WTC11 (cell line): ENCODE measurements around the gene HS3ST1.

Source experiments
- ATF2 ChIP-seq: sonication (generic); formaldehyde crosslinking; IDR thresholded peaks from 2 replicates; pipeline ENCODE4 v1.8.1; 2022; ENCODE audit warnings: low read depth, missing genetic modification reagents, borderline replicate concordance
- CTCF ChIP-seq: fragments of 200-600 bp; IDR thresholded peaks from 2 replicates; pipeline ENCODE4 v1.8.0; 2022; ENCODE audit warnings: antibody characterized with exemption
- JUN ChIP-seq: sonication (generic); formaldehyde crosslinking; IDR thresholded peaks from 2 replicates; pipeline ENCODE4 v1.8.0; 2023; ENCODE audit warnings: mild to moderate bottlenecking, missing genetic modification reagents
- KAT7 ChIP-seq: sonication (generic); formaldehyde crosslinking; IDR thresholded peaks from 2 replicates; pipeline ENCODE4 v1.8.1; 2023; ENCODE audit warnings: missing genetic modification reagents, mild to moderate bottlenecking, borderline replicate concordance
- MYBL2 ChIP-seq: sonication (generic); formaldehyde crosslinking; IDR thresholded peaks from 2 replicates; pipeline ENCODE4 v1.8.1; 2023; ENCODE audit warnings: mild to moderate bottlenecking, moderate library complexity, missing genetic modification reagents
- NR1H2 ChIP-seq: sonication (generic); formaldehyde crosslinking; IDR thresholded peaks from 2 replicates; pipeline ENCODE4 v1.9.0; 2021; ENCODE audit warnings: mild to moderate bottlenecking, moderate library complexity, missing genetic modification reagents
- ZBTB21 ChIP-seq: sonication (generic); formaldehyde crosslinking; IDR thresholded peaks from 2 replicates; pipeline ENCODE4 v1.8.1; 2023; ENCODE audit warnings: mild to moderate bottlenecking, missing genetic modification reagents, borderline replicate concordance

- TF ChIP-seq CTCF (no peak), ZBTB21 (no peak), ATF2 (CRISPR knock-in tag) (no peak), JUN (CRISPR knock-in tag) (no peak), MYBL2 (no peak), KAT7 (CRISPR knock-in tag) (no peak), NR1H2 (CRISPR knock-in tag) (no peak)
Measured at GRCh38 chr4:11441194-11441556, 12.5 kb upstream of the HS3ST1 start.
